Mucosa of gallbladder (tissue), 1 donor: Measurements from ENCODE around the gene DAGLA. TPM values are rescaled to one million over a fixed set of nuclear protein-coding genes. Genes with fewer than 3 reads are reported as not detected.

Experiments used
- DNase-seq: peaks from one replicate; pipeline ENCODE4 v3.0.0-alpha.2; 2020; ENCODE audit warnings: low spot score
- total RNA-seq: library from RNA; stranded (reverse); gene quantifications from one replicate; pipeline ENCODE4 v1.2.1, GENCODE V29; 2021
- donor health status: DM: no; HTN: no; CAD: no.

The DAGLA gene
- total RNA-seq, 1 donor from 2014 or later: 10.6 TPM

GRCh38 chr11:61709572-61709971 lies 29.4 kb downstream of the DAGLA start:
- no peak for DNase-seq

- DNase-seq: no peak
Observed at GRCh38 chr11:61710019-61710418, 29.8 kb downstream of the DAGLA start.

- no peak for DNase-seq
Observed at GRCh38 chr11:61711037-61711436, 30.8 kb downstream of the DAGLA start.

GRCh38 chr11:61711498-61711897 lies 31.3 kb downstream of the DAGLA start:
- DNase-seq: no peak

- no peak for DNase-seq
Observed at GRCh38 chr11:61712314-61712713, 32.1 kb downstream of the DAGLA start.

- no peak for DNase-seq
Observed at GRCh38 chr11:61712846-61713245, 32.7 kb downstream of the DAGLA start.

GRCh38 chr11:61713464-61713863 lies 33.3 kb downstream of the DAGLA start:
- DNase-seq: no peak

- no peak for DNase-seq
Observed at GRCh38 chr11:61713906-61714305, 33.7 kb downstream of the DAGLA start.

GRCh38 chr11:61714316-61714715 lies 34.1 kb downstream of the DAGLA start:
- DNase-seq: no peak

- no peak for DNase-seq
Observed at GRCh38 chr11:61714916-61715315, 34.7 kb downstream of the DAGLA start.

- DNase-seq: no peak
Observed at GRCh38 chr11:61715867-61716266, 35.7 kb downstream of the DAGLA start.

- no peak for DNase-seq
Observed at GRCh38 chr11:61716478-61717285, 36.5 kb downstream of the DAGLA start.

GRCh38 chr11:61717286-61718033 lies 37.3 kb downstream of the DAGLA start:
- DNase-seq: no peak

- no peak for DNase-seq
Observed at GRCh38 chr11:61718046-61718531, 37.9 kb downstream of the DAGLA start.

- DNase-seq: peak; percentile 41
Observed at GRCh38 chr11:61718621-61719302, 38.6 kb downstream of the DAGLA start.

- DNase-seq: no peak
Observed at GRCh38 chr11:61719978-61720377, 39.8 kb downstream of the DAGLA start.

- DNase-seq: no peak
Observed at GRCh38 chr11:61720597-61720996, 40.4 kb downstream of the DAGLA start.

GRCh38 chr11:61724437-61724836 lies 44.2 kb downstream of the DAGLA start:
- DNase-seq: no peak

GRCh38 chr11:61725781-61726231 lies 45.6 kb downstream of the DAGLA start:
- no peak for DNase-seq

GRCh38 chr11:61726775-61727174 lies 46.6 kb downstream of the DAGLA start:
- DNase-seq: no peak

GRCh38 chr11:61727401-61727811 lies 47.2 kb downstream of the DAGLA start:
- no peak for DNase-seq
